Globus pallidus (tissue), 1 donor: ENCODE results near the gene CDPF1.
"Not testable (repeated sequence)": the region's sequence is repeated elsewhere in the genome, so short reads cannot be mapped to it uniquely, and the experiment has no call there.

Source experiments
- DNase-seq: peaks from one replicate; pipeline ENCODE4 v3.0.0-alpha.2; 2015; ENCODE audit warnings: low spot score

Gene CDPF1

GRCh38 chr22:46224898-46225290 lies 25.2 kb downstream of the CDPF1 start:
- DNase-seq, result no peak

- DNase-seq, result no peak
Observed at GRCh38 chr22:46224044-46224897, 25.8 kb downstream of the CDPF1 start.

- DNase-seq, result no peak
Observed at GRCh38 chr22:46220921-46221320, 29.2 kb downstream of the CDPF1 start.

GRCh38 chr22:46219636-46220035 lies 30.5 kb downstream of the CDPF1 start:
- DNase-seq, result no peak

GRCh38 chr22:46214616-46215015 lies 35.5 kb downstream of the CDPF1 start:
- DNase-seq, result no peak

GRCh38 chr22:46214149-46214548 lies 35.9 kb downstream of the CDPF1 start:
- no peak for DNase-seq

GRCh38 chr22:46213052-46213451 lies 37.0 kb downstream of the CDPF1 start:
- no peak for DNase-seq

- no peak for DNase-seq
Observed at GRCh38 chr22:46212195-46212594, 37.9 kb downstream of the CDPF1 start.

- no peak for DNase-seq
Observed at GRCh38 chr22:46209262-46209661, 40.8 kb downstream of the CDPF1 start.

GRCh38 chr22:46203601-46203980 lies 46.5 kb downstream of the CDPF1 start:
- no peak for DNase-seq

GRCh38 chr22:46202897-46203600 lies 47.0 kb downstream of the CDPF1 start:
- DNase-seq, result no peak

- no peak for DNase-seq
Observed at GRCh38 chr22:46201059-46201757, 48.9 kb downstream of the CDPF1 start.

- DNase-seq, result not testable (repeated sequence)
Observed at GRCh38 chr22:46198806-46199205, 51.3 kb downstream of the CDPF1 start.

- DNase-seq, result no peak
Observed at GRCh38 chr22:46198274-46198673, 51.8 kb downstream of the CDPF1 start.

- no peak for DNase-seq
Observed at GRCh38 chr22:46196278-46196677, 53.8 kb downstream of the CDPF1 start.

GRCh38 chr22:46195487-46196165 lies 54.5 kb downstream of the CDPF1 start:
- no peak for DNase-seq
